HL-60 (cell line): Measurements from ENCODE around the gene ADD1.

Experiments used
- DNase-seq, 2 experiments: peaks; one replicate each; pipeline ENCODE4 v3.0.0-alpha.2; 2010 to 2020; ENCODE audit warnings: low read depth in 1 of 2, low spot score in 1 of 2
- H3K27ac ChIP-seq: fragments of 250-450 bp; sonication (Bioruptor Pico); replicated peaks from 2 replicates; pipeline ENCODE4 v1.5.1; 2020; ENCODE audit warnings: mild to moderate bottlenecking, moderate library complexity
- H3K27me3 ChIP-seq: fragments of 250-450 bp; sonication (Bioruptor Pico); 2 replicates; pipeline ENCODE4 v1.5.1; 2021; ENCODE audit warnings: mild to moderate bottlenecking, moderate library complexity; ENCODE audit not compliant: insufficient read depth, poor library complexity, severe bottlenecking
- H3K4me3 ChIP-seq: replicated peaks from 2 replicates; pipeline ENCODE4 v1.5.1; 2011; ENCODE audit warnings: mild to moderate bottlenecking, control low read depth, low read length; ENCODE audit not compliant: insufficient read depth
- GABPA ChIP-seq: IDR thresholded peaks from 2 replicates; pipeline ENCODE4 v1.6.1; 2012; ENCODE audit warnings: low read depth
- POLR2AphosphoS5 ChIP-seq: IDR thresholded peaks from 2 replicates; pipeline ENCODE4 v1.6.1; 2012; ENCODE audit warnings: low read depth
- SPI1 ChIP-seq: IDR thresholded peaks from 2 replicates; pipeline ENCODE4 v1.6.1; 2012; ENCODE audit warnings: low read depth, mild to moderate bottlenecking, borderline replicate concordance
- TF ChIP-seq, protein P1 (sequence below): IDR thresholded peaks from one replicate; pipeline ENCODE4 v1.5.1; 2011; ENCODE audit warnings: low read length, control low read depth, inconsistent platforms; ENCODE audit not compliant: insufficient read depth
- TF ChIP-seq, protein P2 (sequence below): IDR thresholded peaks from 2 replicates; pipeline ENCODE4 v1.6.1; 2012; ENCODE audit warnings: low read depth; ENCODE audit not compliant: insufficient replicate concordance

ADD1 gene

DNA sequence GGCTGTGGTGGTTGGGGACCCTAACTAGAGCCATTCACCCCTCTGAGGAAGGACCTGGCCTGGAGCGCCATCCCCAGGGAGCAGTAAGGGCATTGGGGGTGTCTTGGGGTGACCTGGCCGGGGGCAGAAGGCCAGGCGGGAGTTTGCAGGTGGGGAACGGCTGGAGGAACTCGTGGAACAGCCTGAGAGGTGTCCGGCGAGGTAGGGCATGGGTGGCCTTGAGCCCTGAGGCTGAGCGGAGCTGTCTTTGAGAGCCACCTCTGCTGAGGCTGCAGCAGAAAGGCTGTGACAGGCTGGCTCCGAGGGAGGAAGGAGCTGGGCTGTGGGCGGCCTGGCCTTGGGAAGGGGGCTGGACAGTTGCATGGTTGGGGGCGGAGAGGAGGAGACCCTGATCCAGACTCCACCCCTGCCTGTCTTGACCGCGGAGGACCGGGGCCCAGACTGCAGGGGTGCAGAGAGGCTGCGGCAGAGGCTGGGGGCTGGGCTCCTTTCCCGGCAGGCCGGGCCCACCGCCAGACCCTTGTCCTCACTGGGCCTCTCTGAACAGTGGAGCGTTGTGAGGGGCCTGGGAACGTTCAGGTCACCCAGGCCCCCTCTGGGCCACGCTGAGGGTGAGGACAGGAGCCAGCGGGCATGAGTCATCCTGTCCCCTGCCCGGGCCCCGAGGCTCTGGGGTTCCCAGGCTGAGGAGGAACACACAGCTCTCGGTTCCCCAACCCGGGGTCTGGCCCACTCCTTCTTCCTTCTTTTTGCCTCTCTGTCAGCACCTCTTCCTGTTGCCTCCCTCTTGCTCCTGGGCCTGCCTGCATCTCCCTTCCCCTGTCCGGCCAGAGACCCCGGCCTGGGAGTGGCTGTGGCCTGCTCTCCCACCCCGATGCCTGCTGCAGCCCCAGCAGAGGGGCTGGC lies 42.7 kb upstream of the ADD1 start:
- DNase-seq = peak; percentile 81 to 93

DNA sequence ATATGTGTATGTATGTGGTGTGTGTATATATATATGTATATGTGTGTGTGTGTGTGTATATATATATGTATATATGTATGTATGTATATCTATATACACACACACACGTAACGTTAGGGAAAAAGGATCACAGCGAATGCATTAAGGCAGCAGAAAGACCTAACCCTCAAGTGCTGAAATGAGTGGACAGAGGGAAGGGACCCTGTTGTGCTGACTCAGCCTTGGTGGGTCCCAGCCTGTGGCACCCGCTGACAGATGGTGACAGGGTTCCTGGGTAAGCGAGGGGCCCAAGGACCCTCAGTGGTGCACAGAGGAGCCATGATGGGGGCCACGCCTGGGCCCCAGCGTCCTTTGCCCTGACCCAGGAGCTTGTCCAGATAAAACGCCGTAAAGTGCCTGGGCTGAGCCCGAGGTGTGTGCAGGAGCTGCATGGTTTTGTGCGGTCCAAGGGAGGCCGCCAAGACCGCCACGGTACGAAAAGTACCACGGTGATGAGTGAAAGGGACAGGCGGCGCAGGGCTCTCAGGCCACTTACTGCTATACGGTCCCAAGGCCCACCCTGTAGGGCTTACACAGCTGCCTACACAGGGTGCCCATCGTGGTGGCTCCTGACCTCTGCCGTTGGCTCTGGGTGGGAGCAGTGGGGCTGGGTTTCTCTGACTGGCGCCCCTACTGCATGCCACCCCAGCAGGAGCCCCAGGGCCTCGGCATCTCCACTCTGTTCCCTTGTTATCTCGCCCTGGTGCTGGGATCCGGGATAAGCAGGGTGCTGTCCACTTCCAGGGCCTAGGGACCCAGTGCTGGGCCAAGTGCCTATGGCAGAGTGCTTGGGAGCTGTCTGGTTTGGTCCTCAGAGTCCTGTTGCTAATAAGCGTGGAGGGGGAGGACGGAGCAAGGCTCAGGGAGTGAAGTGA lies 40.8 kb upstream of the ADD1 start:
- H3K27me3 ChIP-seq = no peaks in the 10 kb centered on the region
- DNase-seq = no peak
- no peak overlapping the region; the same call in 1 of the 2 replicates for H3K27ac ChIP-seq
- no peak overlapping the region for H3K4me3 ChIP-seq
- TF ChIP-seq GABPA (no peak), SPI1 (no peak), POLR2AphosphoS5 (no peak)
- TF ChIP-seq, protein P1, sequence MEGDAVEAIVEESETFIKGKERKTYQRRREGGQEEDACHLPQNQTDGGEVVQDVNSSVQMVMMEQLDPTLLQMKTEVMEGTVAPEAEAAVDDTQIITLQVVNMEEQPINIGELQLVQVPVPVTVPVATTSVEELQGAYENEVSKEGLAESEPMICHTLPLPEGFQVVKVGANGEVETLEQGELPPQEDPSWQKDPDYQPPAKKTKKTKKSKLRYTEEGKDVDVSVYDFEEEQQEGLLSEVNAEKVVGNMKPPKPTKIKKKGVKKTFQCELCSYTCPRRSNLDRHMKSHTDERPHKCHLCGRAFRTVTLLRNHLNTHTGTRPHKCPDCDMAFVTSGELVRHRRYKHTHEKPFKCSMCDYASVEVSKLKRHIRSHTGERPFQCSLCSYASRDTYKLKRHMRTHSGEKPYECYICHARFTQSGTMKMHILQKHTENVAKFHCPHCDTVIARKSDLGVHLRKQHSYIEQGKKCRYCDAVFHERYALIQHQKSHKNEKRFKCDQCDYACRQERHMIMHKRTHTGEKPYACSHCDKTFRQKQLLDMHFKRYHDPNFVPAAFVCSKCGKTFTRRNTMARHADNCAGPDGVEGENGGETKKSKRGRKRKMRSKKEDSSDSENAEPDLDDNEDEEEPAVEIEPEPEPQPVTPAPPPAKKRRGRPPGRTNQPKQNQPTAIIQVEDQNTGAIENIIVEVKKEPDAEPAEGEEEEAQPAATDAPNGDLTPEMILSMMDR = no peak
- TF ChIP-seq, protein P2, sequence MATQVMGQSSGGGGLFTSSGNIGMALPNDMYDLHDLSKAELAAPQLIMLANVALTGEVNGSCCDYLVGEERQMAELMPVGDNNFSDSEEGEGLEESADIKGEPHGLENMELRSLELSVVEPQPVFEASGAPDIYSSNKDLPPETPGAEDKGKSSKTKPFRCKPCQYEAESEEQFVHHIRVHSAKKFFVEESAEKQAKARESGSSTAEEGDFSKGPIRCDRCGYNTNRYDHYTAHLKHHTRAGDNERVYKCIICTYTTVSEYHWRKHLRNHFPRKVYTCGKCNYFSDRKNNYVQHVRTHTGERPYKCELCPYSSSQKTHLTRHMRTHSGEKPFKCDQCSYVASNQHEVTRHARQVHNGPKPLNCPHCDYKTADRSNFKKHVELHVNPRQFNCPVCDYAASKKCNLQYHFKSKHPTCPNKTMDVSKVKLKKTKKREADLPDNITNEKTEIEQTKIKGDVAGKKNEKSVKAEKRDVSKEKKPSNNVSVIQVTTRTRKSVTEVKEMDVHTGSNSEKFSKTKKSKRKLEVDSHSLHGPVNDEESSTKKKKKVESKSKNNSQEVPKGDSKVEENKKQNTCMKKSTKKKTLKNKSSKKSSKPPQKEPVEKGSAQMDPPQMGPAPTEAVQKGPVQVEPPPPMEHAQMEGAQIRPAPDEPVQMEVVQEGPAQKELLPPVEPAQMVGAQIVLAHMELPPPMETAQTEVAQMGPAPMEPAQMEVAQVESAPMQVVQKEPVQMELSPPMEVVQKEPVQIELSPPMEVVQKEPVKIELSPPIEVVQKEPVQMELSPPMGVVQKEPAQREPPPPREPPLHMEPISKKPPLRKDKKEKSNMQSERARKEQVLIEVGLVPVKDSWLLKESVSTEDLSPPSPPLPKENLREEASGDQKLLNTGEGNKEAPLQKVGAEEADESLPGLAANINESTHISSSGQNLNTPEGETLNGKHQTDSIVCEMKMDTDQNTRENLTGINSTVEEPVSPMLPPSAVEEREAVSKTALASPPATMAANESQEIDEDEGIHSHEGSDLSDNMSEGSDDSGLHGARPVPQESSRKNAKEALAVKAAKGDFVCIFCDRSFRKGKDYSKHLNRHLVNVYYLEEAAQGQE = no peak

More for the DNA sequence above, 42.7 kb upstream of the ADD1 start:
- TF ChIP-seq GABPA (peak; percentile 33; the same call in 1 of the 2 replicates), POLR2AphosphoS5 (no peak; the same call in 1 of the 2 replicates), SPI1 (peak; percentile 56; the same call in 1 of the 2 replicates)
- TF ChIP-seq, protein P1 = no peak
- TF ChIP-seq, protein P2 = no peak
- no peaks in the 10 kb centered on the region for H3K27me3 ChIP-seq
- H3K4me3 ChIP-seq = peak overlapping the region; percentile 34
- peak overlapping the region; percentile 90 for H3K27ac ChIP-seq

DNA sequence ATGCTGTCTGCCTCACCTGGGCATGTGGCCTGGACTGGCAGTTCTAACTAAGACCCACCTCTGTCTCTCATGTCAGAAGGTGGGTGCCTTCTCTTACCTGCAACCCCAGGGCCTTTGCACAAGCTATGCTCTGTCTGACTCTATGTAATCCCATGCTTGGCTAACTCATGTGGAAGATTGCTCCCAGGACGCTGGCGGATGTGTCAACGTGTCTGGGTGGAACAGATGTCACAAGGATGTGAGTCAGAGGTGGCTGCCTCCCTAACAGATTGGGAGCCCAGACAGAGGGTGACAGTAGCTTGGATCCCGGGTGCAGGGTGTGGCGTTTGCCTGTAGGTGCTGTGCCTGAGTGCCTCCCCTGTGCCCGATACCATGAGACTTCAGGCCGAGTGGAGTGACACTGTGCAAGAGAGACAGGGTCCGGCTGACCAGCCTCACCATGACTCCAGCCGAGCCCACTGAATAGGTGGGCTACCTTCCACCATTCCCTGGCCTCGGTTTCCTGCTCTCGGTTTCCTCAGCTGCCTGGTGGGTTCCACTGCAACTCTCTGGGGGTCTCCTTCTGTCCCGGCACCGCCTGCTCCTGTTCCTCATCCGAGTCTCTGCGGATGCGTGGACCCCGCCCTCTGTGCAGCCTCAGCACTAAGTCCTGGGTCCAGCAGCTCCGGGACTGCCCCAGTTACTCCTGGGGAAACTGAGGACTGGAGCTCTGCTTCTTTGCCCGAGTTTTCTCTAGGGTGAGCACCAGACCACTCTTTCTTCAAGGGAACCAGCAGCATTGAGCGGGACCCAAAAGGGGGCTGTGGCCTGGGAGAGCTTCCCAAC lies 39.8 kb upstream of the ADD1 start:
- H3K27me3 ChIP-seq = no peaks in the 10 kb centered on the region
- DNase-seq = peak; percentile 67 to 81
- no peak overlapping the region for H3K27ac ChIP-seq
- no peak overlapping the region for H3K4me3 ChIP-seq
- TF ChIP-seq POLR2AphosphoS5 (0 out of 2 replicates have a peak, but pooled peaks have one; percentile 37), GABPA (no peak)
